GM12872 (cell line): Measurements from ENCODE around the gene ROR2.

Experiments
- CTCF ChIP-seq: IDR thresholded peaks from 3 replicates; pipeline ENCODE4 v1.5.1; 2011; ENCODE audit warnings: low read depth, mild to moderate bottlenecking, low read length, moderate library complexity; ENCODE audit not compliant: insufficient read depth

ROR2 gene

GRCh38 chr9:91775708-91776028, 174.4 kb downstream of the ROR2 start:
- no peak for TF ChIP-seq CTCF

- peak; percentile 94 for TF ChIP-seq CTCF
Observed at GRCh38 chr9:91775011-91775707, 174.9 kb downstream of the ROR2 start.

GRCh38 chr9:91773156-91773555, 176.9 kb downstream of the ROR2 start:
- no peak for TF ChIP-seq CTCF

GRCh38 chr9:91771864-91772263, 178.2 kb downstream of the ROR2 start:
- TF ChIP-seq CTCF: no peak

- 0 out of 3 replicates have a peak, but pooled peaks have one; percentile 17 for TF ChIP-seq CTCF
Observed at GRCh38 chr9:91771027-91771426, 179.0 kb downstream of the ROR2 start.

- no peak for TF ChIP-seq CTCF
Observed at GRCh38 chr9:91770229-91770628, 179.8 kb downstream of the ROR2 start.

GRCh38 chr9:91768977-91769916, 180.8 kb downstream of the ROR2 start:
- no peak for TF ChIP-seq CTCF
